ENCODE data around the gene PDIA2. TPM values are rescaled to one million over a fixed set of nuclear protein-coding genes. Genes with fewer than 3 reads are reported as not detected.
A peak's percentile ranks its signal among the peaks of the same experiment; 100 is the strongest.

The PDIA2 gene
- total and polyA plus RNA-seq, 7 donors, result 0.60 to 5.5 (median 0.82) TPM; not detected in 1

DNA sequence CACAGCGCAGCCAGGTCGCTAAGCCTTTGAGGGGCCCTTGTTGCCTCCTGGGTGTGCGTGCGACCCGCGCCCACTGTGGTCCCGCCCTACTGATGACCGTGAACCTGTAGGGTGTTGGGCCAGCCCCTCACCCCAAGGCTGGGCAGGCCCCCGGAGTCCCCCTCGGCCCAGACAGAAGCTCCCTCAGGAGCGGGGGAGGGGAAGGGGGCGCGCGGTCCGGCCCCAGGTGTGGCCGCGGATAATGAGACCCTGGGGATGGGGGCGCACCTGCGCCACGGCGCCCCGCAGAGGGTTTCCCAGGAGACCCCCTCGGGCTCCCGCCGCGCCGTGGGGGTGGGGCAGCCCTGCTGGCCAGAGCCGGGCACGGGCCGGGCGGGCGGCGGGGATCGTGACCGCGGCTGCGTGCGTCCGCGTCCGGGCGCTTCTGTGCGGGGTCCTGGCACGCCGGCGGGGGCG lies 2.9 kb upstream of the PDIA2 start:
- H3K27me3 ChIP-seq, result peaks cover 8 to 33% (median 33%) of the 10 kb centered on the region in 3 donors
- TF ChIP-seq POLR2AphosphoS5 (IDR thresholded peaks at IDR 0.05) (no peak), EP300 (IDR thresholded peaks at IDR 0.05) (no peak)
- TF ChIP-seq, protein P1, sequence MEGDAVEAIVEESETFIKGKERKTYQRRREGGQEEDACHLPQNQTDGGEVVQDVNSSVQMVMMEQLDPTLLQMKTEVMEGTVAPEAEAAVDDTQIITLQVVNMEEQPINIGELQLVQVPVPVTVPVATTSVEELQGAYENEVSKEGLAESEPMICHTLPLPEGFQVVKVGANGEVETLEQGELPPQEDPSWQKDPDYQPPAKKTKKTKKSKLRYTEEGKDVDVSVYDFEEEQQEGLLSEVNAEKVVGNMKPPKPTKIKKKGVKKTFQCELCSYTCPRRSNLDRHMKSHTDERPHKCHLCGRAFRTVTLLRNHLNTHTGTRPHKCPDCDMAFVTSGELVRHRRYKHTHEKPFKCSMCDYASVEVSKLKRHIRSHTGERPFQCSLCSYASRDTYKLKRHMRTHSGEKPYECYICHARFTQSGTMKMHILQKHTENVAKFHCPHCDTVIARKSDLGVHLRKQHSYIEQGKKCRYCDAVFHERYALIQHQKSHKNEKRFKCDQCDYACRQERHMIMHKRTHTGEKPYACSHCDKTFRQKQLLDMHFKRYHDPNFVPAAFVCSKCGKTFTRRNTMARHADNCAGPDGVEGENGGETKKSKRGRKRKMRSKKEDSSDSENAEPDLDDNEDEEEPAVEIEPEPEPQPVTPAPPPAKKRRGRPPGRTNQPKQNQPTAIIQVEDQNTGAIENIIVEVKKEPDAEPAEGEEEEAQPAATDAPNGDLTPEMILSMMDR (IDR thresholded peaks at IDR 0.05), result no peak
- peak overlapping the region in 2 of 4 donors; percentile 36 to 40 for H3K4me3 ChIP-seq
- no peaks in the 10 kb centered on the region for H3K36me3 ChIP-seq
- H3K9me3 ChIP-seq, result no peaks in the 10 kb centered on the region
- no peak overlapping the region for H3K27ac ChIP-seq
- H3K4me1 ChIP-seq, result peaks cover 0 to 24% (median 21%) of the 10 kb centered on the region in 4 donors
- no peak for DNase-seq
- intact Hi-C loops (cut with DNase I), result no loop called here
- 5 to 7% methylated on average over 47 of the region's 47 CpGs for WGBS, 2 donors

DNA sequence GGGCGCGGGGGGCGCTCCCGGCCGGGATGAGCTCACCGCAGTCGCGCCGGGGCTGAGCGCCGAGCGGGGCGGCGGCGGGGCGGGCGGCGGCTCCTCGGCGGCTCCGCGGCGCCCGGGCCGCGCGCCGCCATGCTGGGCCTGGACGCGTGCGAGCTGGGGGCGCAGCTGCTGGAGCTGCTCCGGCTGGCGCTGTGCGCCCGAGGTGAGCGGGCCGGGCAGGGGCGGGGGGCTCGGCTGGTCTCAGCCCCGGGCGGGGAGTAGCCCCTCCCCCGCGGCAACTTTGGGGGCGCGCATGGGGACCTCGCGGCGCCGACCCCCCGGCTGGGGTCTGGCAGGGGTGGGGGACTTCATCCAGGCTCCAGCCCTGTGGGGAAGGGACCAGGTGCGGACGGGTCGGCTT lies 2.4 kb upstream of the PDIA2 start, which contains the start of gene ARHGDIG:
TSS of gene ARHGDIG (plus strand) at position 40 of the 400 bp plus-strand sequence. CDS start at position 130, 90 bp downstream.
- H3K9me3 ChIP-seq, result no peaks in the 10 kb centered on the region
- peaks cover 0 to 21% (median 17%) of the 10 kb centered on the region in 4 donors for H3K4me1 ChIP-seq
- H3K4me3 ChIP-seq, result peak within 1 kb of the TSS in 3 of 4 donors; percentile 30 to 47 (median 40)
- intact Hi-C loops (cut with DNase I), result no loop called here
- no peak within 1 kb of the TSS for H3K27ac ChIP-seq
- no peak for DNase-seq
- H3K27me3 ChIP-seq, result peaks cover 8 to 29% (median 29%) of the 10 kb centered on the region in 3 donors
- WGBS, 2 donors, result 1 to 2% methylated on average over 54 of the region's 54 CpGs
- H3K36me3 ChIP-seq, result no peaks in the 10 kb centered on the region
- TF ChIP-seq, protein P1 (IDR thresholded peaks at IDR 0.05), result no peak
- TF ChIP-seq POLR2A (IDR thresholded peaks at IDR 0.05) (no peak), POLR2AphosphoS5 (IDR thresholded peaks at IDR 0.05) (no peak), EP300 (IDR thresholded peaks at IDR 0.05) (no peak)

DNA sequence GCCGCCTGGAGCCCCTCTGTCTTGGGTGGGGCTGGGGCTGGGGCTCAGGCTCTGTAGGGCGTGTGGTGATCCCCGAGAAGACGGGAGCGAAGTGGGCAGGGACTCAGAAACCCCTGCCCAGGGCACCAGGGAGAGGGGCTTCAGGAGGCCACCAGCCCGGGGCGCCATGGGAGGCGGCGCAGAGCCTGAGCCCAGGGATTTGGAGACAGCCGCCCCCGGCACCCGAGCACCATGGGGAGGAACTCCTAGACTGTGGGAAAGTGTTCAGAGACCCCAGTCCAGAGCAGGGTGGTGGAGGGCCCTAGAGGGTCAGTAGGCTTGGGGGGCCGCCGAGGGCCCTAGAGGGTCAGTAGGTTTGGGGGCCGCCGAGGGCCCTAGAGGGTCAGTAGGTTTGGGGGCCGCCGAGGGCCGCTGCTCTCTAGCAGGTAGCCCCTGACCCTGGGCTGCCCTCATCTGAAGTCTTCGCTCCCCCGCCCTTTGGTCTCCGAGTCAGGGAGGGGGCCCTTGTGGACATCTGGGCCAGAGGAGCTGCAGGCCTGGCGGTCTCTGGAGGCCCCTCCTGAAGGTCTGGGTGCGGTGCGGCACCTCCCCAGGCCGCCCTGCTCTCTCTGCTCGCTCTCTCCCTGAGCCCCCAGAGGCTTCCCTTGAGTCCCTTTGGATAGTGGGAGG lies 1.8 kb upstream of the PDIA2 start:
- Histone ChIP-seq H3K4me3 (peak overlapping the region in 3 of 4 donors; percentile 30 to 47 (median 40)), H3K27me3 (peaks cover 8 to 29% (median 29%) of the 10 kb centered on the region in 3 donors), H3K36me3 (no peaks in the 10 kb centered on the region), H3K9me3 (no peaks in the 10 kb centered on the region), H3K4me1 (peaks cover 0 to 17% (median 15%) of the 10 kb centered on the region in 4 donors), H3K27ac (no peak overlapping the region)
- intact Hi-C loops (cut with DNase I), result no loop called here
- no peak for DNase-seq
- TF ChIP-seq POLR2AphosphoS5 (IDR thresholded peaks at IDR 0.05) (no peak), EP300 (IDR thresholded peaks at IDR 0.05) (no peak), POLR2A (IDR thresholded peaks at IDR 0.05) (no peak)
- TF ChIP-seq, protein P1 (IDR thresholded peaks at IDR 0.05), result no peak
- whole genome bisulfite sequencing, 2 donors, result 38 to 43% methylated on average over 27 of the region's 27 CpGs

DNA sequence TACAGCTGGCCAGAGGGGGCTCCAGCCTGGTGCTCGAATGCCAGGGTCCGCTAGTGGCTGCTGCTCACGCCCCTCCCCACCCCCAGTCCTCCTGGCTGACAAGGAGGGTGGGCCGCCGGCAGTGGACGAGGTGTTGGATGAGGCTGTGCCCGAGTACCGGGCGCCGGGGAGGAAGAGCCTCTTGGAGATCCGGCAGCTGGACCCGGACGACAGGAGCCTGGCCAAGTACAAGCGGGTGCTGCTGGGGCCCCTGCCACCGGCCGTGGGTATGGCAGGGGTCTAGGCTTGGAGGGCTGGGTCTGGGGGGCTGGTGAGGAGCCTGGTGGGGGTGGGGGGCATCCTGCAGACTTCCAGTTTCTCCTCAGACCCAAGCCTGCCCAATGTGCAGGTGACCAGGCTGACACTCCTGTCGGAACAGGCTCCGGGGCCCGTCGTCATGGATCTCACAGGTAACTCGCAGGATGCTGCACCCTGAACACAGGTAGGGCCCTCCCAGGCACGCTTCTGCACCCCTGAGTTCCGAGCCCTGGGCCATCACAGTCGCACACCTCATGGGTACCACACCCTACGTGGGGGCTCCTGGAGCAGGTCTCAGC lies 1.2 kb upstream of the PDIA2 start:
- H3K27me3 ChIP-seq, result peaks cover 8 to 29% (median 29%) of the 10 kb centered on the region in 3 donors
- intact Hi-C loops (cut with DNase I), result no loop called here
- peaks cover 0 to 15% (median 14%) of the 10 kb centered on the region in 4 donors for H3K4me1 ChIP-seq
- H3K27ac ChIP-seq, result no peak overlapping the region
- 25 to 56% methylated on average over 25 of the region's 25 CpGs for WGBS, 2 donors
- H3K36me3 ChIP-seq, result peaks cover 0 to 1% (median 0%) of the 10 kb centered on the region in 4 donors
- no peak for DNase-seq
- TF ChIP-seq POLR2AphosphoS5 (IDR thresholded peaks at IDR 0.05) (no peak), EP300 (IDR thresholded peaks at IDR 0.05) (no peak), POLR2A (IDR thresholded peaks at IDR 0.05) (no peak)
- TF ChIP-seq, protein P1 (IDR thresholded peaks at IDR 0.05), result no peak
- no peaks in the 10 kb centered on the region for H3K9me3 ChIP-seq
- H3K4me3 ChIP-seq, result no peak overlapping the region
